ENCODE data around the gene SPATA6L.

SPATA6L gene

GRCh38 chr9:4666042-4666699, at the start of gene SPATA6L:
Gene SPATA6L, minus strand, starts transcription at chr9:4666480. Its CDS starts 230 bp downstream, at chr9:4666250.
- H3K27ac ChIP-seq: no peak within 1 kb of the TSS
- peak within 1 kb of the TSS; percentile 47 for H3K4me3 ChIP-seq (ENCODE audit: low read depth, low read length)
- H3K27me3 ChIP-seq (replicated peaks): no peaks in the 10 kb centered on the region
- in situ Hi-C loops (cut with HindIII; ENCODE audit: low pct_ligation_motif_present, low sequenced_read_pairs): no loop called here
- peak; percentile 23 for TF ChIP-seq CTCF (IDR thresholded peaks at IDR 0.05; ENCODE audit: low read depth, low read length, missing control alignments)
- no peaks in the 10 kb centered on the region for H3K36me3 ChIP-seq (replicated peaks)
- DNase-seq: no peak

GRCh38 chr9:4714266-4715016, 48.2 kb upstream of the SPATA6L start:
- in situ Hi-C loops (cut with HindIII; ENCODE audit: low pct_ligation_motif_present, low sequenced_read_pairs): no loop called here
- TF ChIP-seq CTCF (IDR thresholded peaks at IDR 0.05; ENCODE audit: low read depth, low read length, missing control alignments): no peak
- H3K27me3 ChIP-seq (replicated peaks): no peaks in the 10 kb centered on the region
- no peak overlapping the region for H3K4me3 ChIP-seq (ENCODE audit: low read depth, low read length)
- H3K36me3 ChIP-seq (replicated peaks): peaks cover 9% of the 10 kb centered on the region
- no peak overlapping the region for H3K27ac ChIP-seq
- DNase-seq: no peak

- TF ChIP-seq CTCF (IDR thresholded peaks at IDR 0.05; ENCODE audit: low read depth, low read length, missing control alignments): no peak
- in situ Hi-C loops (cut with HindIII; ENCODE audit: low pct_ligation_motif_present, low sequenced_read_pairs): no loop called here
- peaks cover 9% of the 10 kb centered on the region for H3K36me3 ChIP-seq (replicated peaks)
Observed at GRCh38 chr9:4713849-4714248, 47.6 kb upstream of the SPATA6L start.

GRCh38 chr9:4709380-4709779, 43.1 kb upstream of the SPATA6L start:
- DNase-seq: no peak
- no peak overlapping the region for H3K27ac ChIP-seq
- no peaks in the 10 kb centered on the region for H3K36me3 ChIP-seq (replicated peaks)
- no peak for TF ChIP-seq CTCF (IDR thresholded peaks at IDR 0.05; ENCODE audit: low read depth, low read length, missing control alignments)
- in situ Hi-C loops (cut with HindIII; ENCODE audit: low pct_ligation_motif_present, low sequenced_read_pairs): no loop called here
- no peaks in the 10 kb centered on the region for H3K27me3 ChIP-seq (replicated peaks)
- H3K4me3 ChIP-seq (ENCODE audit: low read depth, low read length): no peak overlapping the region

More at GRCh38 chr9:4713849-4714248, 47.6 kb upstream of the SPATA6L start:
- Histone ChIP-seq H3K27me3 (replicated peaks) (no peaks in the 10 kb centered on the region), H3K27ac (no peak overlapping the region), H3K4me3 (ENCODE audit: low read depth, low read length) (no peak overlapping the region)
- DNase-seq: no peak

- no peak for DNase-seq
- Histone ChIP-seq H3K27me3 (replicated peaks) (no peaks in the 10 kb centered on the region), H3K36me3 (replicated peaks) (peaks cover 3% of the 10 kb centered on the region), H3K4me3 (ENCODE audit: low read depth, low read length) (no peak overlapping the region), H3K27ac (no peak overlapping the region)
- TF ChIP-seq CTCF (IDR thresholded peaks at IDR 0.05; ENCODE audit: low read depth, low read length, missing control alignments): no peak
- in situ Hi-C loops (cut with HindIII; ENCODE audit: low pct_ligation_motif_present, low sequenced_read_pairs): no loop called here
Observed at GRCh38 chr9:4706971-4707622, 40.8 kb upstream of the SPATA6L start.

Data from brain microvascular endothelial cell (primary cell).